NK-92 treated with Interleukin-12 subunit alpha and Interleukin-12 subunit beta, amount 100 ng/mL, for 24 hours (cell line): ENCODE results near the gene RAP1B.
A peak's percentile ranks its signal among the peaks of the same experiment; 100 is the strongest.

Experiments used
- DNase-seq: peaks from one replicate; lab custom pipeline; 2025; lab: John Stamatoyannopoulos, UW

Gene RAP1B

GRCh38 chr12:68610370-68611093 lies at the start of gene RAP1B:
TSS of gene RAP1B (plus strand) at chr12:68610899. CDS start at chr12:68648725, 37,826 bp downstream.
- DNase-seq: peak; percentile 73

- no peak for DNase-seq
Observed at GRCh38 chr12:68561830-68562229, 48.9 kb upstream of the RAP1B start.

DNA sequence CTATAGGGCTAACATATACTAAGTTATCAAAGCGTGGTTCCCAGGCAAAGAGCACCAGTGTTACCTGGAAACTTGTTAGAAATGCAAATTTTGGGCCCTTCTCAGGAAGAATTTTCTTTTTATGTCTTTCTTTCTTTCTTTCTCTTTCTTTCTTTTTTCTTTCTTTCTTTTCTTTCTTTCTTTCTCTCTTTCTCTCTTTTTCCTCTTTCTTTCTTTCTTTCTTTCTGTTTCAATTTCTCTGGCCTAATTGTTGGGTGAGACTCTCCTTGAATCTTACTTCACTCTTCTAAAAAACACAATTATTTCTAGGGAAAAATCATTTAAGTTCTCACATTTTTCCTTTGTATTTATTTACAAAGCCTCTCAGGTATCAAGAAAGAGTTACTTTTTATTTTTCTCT lies 46.5 kb upstream of the RAP1B start:
- no peak for DNase-seq

- no peak for DNase-seq
Observed at GRCh38 chr12:68565391-68565903, 45.3 kb upstream of the RAP1B start.

GRCh38 chr12:68568922-68569569 lies 41.7 kb upstream of the RAP1B start:
- DNase-seq: no peak

DNA sequence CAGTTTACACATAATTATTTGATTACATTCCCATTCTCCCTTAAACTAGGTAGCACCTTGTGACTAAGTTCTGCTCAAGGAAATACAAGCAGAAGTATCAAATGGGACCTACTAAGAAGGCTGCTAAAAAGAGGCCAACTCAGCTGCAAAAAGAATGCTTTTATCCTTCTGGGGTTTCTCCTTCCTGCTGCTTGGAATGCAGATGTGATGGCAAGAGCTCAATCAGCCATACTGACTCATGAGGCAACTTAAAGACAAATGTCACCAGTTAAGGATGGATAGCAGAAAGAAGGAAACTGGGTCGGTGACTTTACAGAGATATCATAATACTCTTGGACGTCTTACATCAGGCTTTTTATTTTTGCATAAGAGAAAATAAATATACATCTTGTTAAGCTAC lies 38.0 kb upstream of the RAP1B start:
- DNase-seq: no peak

DNA sequence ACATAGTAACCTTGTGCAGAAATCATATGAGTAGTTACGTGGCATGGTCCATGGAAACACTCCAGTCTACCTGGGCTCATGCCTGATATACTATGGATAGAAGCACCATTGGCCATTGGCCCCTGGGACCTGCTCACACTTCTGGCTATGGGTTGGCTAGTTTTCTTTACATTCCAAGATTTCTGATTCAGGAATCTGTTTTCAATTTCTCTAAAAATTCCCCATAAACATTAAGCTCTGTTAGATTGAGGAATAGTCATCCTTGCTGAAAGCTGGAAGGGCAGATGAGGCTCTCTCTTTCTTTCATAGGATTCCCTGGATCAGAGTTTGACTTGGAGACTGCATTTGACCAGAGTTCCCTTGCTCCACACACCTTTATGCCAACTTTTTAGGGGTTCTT lies 37.3 kb upstream of the RAP1B start:
- DNase-seq: no peak

DNA sequence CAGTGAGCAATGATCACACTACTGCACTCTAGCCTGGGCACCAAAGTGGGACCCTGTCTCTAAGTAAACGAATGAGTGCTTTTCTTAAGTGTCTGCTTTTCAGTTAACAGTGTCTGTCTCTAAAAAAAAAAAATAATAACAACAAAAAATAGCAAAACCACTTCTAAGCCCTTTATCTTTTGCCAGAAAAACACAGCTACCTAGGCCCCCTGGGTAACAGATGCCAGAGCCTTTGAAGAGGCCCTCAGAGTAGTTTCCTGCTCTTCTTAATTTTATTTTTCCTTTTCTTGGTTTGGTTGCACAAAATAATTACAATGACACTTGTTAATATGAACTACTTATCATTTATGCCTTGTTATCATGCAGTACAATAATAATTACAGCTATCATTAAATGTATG lies 32.8 kb upstream of the RAP1B start:
- DNase-seq: no peak

DNA sequence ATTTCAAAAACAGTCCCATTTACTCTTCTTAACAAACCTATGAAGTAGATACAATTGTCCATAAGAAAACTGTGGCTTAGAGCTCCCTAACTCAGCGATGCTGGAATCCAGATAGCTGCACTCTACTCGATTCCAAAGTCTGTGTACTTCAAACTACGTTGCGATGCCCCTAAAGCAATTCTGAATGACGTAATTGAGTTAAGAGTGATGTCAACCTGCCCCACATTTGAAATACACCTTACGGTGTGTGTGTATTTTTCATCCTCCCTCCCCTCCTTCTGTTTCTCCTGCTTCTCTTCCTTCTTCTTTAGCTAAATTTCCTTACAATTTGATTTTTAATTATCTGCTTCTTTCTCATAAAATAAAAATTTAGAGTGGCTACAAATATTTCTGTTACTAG lies 31.9 kb upstream of the RAP1B start:
- DNase-seq: no peak

DNA sequence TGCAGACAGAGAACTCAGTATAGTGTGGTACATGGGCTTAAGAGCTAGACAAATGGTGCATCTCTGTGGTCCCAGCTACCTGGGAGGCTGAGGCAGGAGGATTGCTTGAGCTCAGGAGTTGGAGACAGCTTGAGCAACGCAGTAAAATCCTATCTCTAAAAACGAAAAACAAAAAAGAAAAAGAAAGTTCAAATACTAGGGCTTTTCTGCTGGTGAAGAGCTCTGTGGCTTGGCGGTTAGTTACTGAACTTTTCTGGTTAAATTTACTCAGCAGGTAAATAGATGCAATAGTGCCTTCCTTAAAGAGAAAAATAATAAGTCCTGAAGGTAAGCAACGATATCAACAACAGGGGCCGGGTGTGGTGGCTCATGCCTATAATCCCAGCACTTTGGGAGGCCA lies 31.4 kb upstream of the RAP1B start:
- DNase-seq: no peak

- no peak for DNase-seq
Observed at GRCh38 chr12:68580911-68581310, 29.8 kb upstream of the RAP1B start.

DNA sequence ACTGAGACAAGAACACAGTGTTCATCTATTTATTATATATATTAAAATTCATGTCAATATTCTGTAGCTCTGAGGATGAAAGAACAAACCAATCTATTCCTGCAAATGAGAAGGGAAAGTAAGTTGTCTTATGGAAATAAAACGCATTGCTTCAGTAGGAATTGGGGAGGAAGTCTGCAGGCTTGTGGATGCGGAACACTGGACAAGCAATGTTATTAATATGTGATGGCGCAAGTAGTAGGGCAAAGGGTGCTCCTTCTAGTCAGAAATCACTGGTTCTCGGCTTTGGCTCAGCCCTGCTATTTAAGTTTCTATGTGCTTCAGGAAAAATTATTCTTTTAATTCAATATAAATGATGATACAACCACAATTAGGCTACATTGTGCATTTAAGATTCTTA lies 28.8 kb upstream of the RAP1B start:
- no peak for DNase-seq

DNA sequence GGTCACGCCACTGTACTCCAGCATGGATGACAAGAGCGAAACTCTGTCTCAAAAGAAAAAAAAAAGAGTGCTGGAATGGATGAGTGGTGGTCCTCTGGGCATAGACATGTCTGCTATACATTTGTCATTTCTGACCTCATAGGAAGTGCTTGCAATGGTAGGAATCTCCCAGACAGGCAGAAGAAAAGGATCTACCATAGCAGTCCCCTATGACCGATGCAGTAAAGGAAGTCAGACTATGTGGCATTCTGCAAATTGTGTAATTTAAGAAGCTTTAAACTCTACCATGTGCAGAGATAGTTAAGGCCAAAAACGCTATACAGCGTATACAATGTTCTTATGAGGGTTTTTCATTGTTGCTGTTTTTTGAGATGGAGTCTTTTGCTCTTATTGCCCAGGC lies 24.7 kb upstream of the RAP1B start:
- DNase-seq: no peak

DNA sequence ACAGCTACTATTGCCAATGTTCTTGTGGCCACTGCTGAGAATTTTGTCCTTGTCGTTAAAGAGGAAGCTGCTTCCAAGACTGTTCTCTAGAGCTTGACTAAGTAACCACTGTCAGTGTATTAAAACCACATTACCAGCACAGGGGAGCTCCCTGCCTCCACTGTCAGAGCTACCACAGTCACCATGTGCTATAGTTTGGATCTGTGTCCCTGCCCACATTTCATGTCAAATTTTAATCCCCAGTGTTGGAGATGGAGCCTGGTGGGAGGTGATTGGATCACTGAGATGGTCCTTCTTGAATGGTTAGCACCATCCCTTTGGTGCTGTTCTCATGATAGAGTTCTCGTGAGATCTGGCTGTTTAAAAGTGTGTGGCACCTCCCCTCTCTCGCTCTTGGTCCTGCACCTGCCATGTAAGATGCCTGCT lies 23.2 kb upstream of the RAP1B start:
- DNase-seq: no peak

- DNase-seq: no peak
Observed at GRCh38 chr12:68589194-68589593, 21.5 kb upstream of the RAP1B start.

DNA sequence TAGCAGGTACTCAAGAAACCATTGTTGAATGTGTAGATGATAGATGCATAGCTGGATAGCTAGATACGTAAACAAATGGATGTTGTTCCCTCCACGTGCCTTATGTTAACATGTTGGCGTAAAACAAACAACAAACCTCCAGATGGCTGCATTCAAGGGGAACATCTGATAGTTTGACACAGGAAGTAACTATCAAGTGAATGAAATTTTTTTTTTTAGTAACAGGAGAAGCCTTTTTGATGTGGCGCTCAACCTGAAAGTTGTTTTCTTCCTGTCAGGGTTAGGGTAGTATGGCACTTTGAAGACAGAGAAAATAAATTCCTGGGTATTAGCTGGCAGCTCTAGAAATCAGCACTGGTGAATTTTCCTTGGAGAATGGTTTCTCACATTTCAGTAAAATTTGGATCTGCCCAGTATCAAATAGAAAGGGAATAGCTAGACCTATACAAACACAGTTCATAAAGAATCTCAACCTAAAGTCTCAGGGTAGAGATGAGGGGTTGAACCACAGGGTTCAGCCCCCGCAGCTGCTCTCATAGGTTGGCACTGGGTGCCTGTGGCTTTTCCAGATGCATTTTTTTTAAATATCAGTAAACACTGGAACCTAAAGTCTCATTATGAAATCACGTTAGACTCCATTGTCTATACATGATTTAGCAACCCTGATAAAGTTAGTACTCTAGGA lies 18.8 kb upstream of the RAP1B start:
- no peak for DNase-seq

GRCh38 chr12:68595241-68595640 lies 15.5 kb upstream of the RAP1B start:
- no peak for DNase-seq

GRCh38 chr12:68601767-68602166 lies 8.9 kb upstream of the RAP1B start:
- no peak for DNase-seq

GRCh38 chr12:68602720-68603119 lies 8.0 kb upstream of the RAP1B start:
- no peak for DNase-seq

DNA sequence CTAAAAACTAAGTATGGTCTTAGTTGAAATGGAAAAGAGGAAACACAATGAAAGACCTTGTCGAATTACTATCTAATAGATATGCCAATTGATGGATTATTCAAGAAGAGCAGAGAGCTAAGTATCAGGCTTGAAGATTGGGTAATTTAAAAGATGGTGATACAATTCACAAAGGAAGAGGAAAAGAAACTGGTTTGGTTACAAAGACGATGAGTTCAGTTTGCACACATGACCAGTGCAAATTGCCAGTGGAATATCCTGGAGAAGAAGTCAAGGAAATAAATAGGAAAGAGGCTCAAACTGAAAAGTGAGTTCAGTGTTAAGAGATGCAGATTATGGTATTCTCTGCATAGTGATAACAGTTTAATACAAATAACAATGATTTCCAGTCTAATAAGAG lies 2.5 kb upstream of the RAP1B start:
- DNase-seq: no peak

DNA sequence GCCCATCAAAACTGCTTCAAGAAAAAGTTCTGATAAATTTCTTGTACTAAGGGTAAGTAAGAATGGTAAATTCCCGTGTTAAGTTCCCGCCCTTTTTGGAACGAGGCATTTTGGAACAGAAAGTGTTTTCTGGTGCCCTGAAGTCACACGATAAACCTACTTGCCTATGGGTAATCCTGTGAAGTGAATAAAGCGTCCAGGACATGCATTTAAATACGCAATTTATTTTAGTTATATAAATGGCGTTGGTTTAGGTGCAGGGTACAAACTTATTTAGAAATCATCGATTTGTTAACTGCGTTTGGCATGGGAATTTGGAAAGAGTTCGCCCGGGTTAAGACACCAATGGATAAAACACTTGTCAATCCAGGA lies 715 bp upstream of the RAP1B start:
- DNase-seq: no peak

DNA sequence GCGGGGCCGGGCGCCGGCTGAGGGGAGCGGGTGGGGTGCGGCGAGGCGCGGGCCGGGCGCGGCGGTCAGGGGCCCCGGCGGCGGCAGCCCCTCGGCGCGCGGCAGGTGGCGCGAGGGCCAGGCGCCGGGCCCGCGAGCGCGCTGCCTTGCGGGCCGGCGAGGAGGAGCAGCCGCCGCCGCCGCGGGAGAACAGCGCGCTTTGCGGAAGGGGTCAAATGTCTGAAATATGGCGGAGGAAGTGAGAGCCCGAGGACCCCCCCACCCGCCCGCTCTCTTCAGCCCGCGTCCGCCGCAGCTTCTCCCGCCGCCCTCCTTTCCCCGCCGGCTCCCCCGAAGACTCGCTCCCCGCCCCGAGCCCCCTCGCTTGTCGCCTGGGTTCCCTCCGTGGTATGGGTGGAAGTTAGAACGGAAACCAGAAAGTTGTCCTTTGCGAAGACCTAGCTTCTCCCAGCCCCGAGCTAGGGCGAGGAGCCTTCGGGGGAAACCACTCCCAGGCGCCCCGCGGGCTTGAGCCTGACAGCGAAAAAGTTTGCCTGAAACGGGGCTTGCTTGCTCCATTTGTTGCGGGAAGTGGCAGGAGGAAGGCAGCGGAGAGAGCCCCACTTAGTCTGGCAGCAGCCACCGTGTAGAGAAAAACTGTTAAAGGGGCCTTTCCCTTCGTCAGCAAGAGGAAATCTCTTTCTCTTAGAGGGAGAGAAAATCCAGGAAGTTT lies 551 bp downstream of the RAP1B start:
- DNase-seq: peak; percentile 41

- DNase-seq: no peak
Observed at GRCh38 chr12:68611806-68612160, 1.1 kb downstream of the RAP1B start.
